Measurements from ENCODE around the gene MUC13. TPM values are rescaled to one million over a fixed set of nuclear protein-coding genes. Genes with fewer than 3 reads are reported as not detected.

Gene MUC13
- polyA plus RNA-seq, 2 of the 4 experiments (the other 2 are of a cell fraction): 5.5 to 8.8 TPM

- peaks cover 7% of the 10 kb centered on the region for H3K4me1 ChIP-seq
- TF ChIP-seq CEBPB (IDR thresholded peaks at IDR 0.05) (no peak), ZNF302 (CRISPR knock-in tag; IDR thresholded peaks at IDR 0.05) (no peak), REST (IDR thresholded peaks at IDR 0.05) (no peak), EHMT2 (IDR thresholded peaks at IDR 0.05; ENCODE audit: low read depth) (no peak), ATOH8 (CRISPR knock-in tag; IDR thresholded peaks at IDR 0.05; ENCODE audit: low read depth) (no peak), BHLHE40 (IDR thresholded peaks at IDR 0.05; ENCODE audit: low read depth, low read length) (no peak)
- 87% methylated on average over 2 of the region's 2 CpGs for WGBS (ENCODE audit: missing lambda C conversion rate)
- DNase-seq (ENCODE audit: low read depth in 1 of 2, low spot score in 1 of 2): no peak
- no peak overlapping the region for H3K4me3 ChIP-seq
- H3K27ac ChIP-seq: no peak overlapping the region
- no peak overlapping the region for H3K4me2 ChIP-seq
- POLR2A ChIA-PET: no interaction called here
- no peak for ATAC-seq
- FAIRE-seq: no peak
- no peaks in the 10 kb centered on the region for H3K9me3 ChIP-seq
- CTCF ChIA-PET: no interaction called here
These were observed 40.1 kb upstream of the MUC13 start for GRCh38 chr3:124974691-124975090.

- peaks cover 7% of the 10 kb centered on the region for H3K4me1 ChIP-seq
- H3K4me2 ChIP-seq: no peak overlapping the region
- ChIA-PET CTCF (interaction anchor here (0.6 to 1.2 kb wide), 2 partner anchors 22 to 71 kb away, joined by 3 to 4 read pairs; no protein-coding TSS in a partner anchor), POLR2A (no interaction called here)
- DNase-seq (ENCODE audit: low read depth in 1 of 2, low spot score in 1 of 2): no peak
- H3K4me3 ChIP-seq: no peak overlapping the region
- no peak overlapping the region for H3K27ac ChIP-seq
- no peaks in the 10 kb centered on the region for H3K9me3 ChIP-seq
- FAIRE-seq: no peak
- no peak for ATAC-seq
- TF ChIP-seq ATOH8 (CRISPR knock-in tag; IDR thresholded peaks at IDR 0.05; ENCODE audit: low read depth): no peak
- TF ChIP-seq TFCP2L1 (CRISPR knock-in tag; IDR thresholded peaks at IDR 0.05): no peak
- TF ChIP-seq TP53 (CRISPR knock-in tag; IDR thresholded peaks at IDR 0.05): no peak
- TF ChIP-seq ZNF302 (CRISPR knock-in tag; IDR thresholded peaks at IDR 0.05): no peak
- no peak for TF ChIP-seq REST (IDR thresholded peaks at IDR 0.05)
- TF ChIP-seq HMGXB4 (CRISPR knock-in tag; IDR thresholded peaks at IDR 0.05; ENCODE audit: borderline replicate concordance): no peak
- no peak for TF ChIP-seq CTCF (IDR thresholded peaks at IDR 0.05)
- no peak for TF ChIP-seq FOSL2 (IDR thresholded peaks at IDR 0.05)
- no peak for TF ChIP-seq FOSL2 (CRISPR knock-in tag; IDR thresholded peaks at IDR 0.05)
- TF ChIP-seq HOXB5 (CRISPR knock-in tag; IDR thresholded peaks at IDR 0.05): no peak
- TF ChIP-seq FOXS1 (CRISPR knock-in tag; IDR thresholded peaks at IDR 0.05): no peak
- no peak for TF ChIP-seq NPAS2 (CRISPR knock-in tag; IDR thresholded peaks at IDR 0.05; ENCODE audit: borderline replicate concordance)
- TF ChIP-seq BCL3 (IDR thresholded peaks at IDR 0.05): no peak
- TF ChIP-seq JUNB (IDR thresholded peaks at IDR 0.05): no peak
- no peak for TF ChIP-seq RARB (CRISPR knock-in tag; IDR thresholded peaks at IDR 0.05)
- no peak for TF ChIP-seq ELK1 (IDR thresholded peaks at IDR 0.05; ENCODE audit: low read depth, low read length)
These were observed 38.7 kb upstream of the MUC13 start for GRCh38 chr3:124973290-124973689.
